NT2/D1 (cell line): ENCODE results near the gene KNOP1.

Source experiments
- DNase-seq: peaks from one replicate; pipeline ENCODE4 v3.0.0-alpha.2; 2011; ENCODE audit warnings: low read depth, low spot score
- H3K27me3 ChIP-seq: 2 replicates; pipeline ENCODE4 v1.6.0; 2011; ENCODE audit warnings: mild to moderate bottlenecking; ENCODE audit not compliant: insufficient read length, insufficient read depth
- H3K36me3 ChIP-seq: 2 replicates; pipeline ENCODE4 v1.6.1; 2011; ENCODE audit warnings: mild to moderate bottlenecking, low read length, mixed read lengths; ENCODE audit not compliant: insufficient read depth, insufficient read length
- H3K4me1 ChIP-seq: 2 replicates; pipeline ENCODE4 v1.5.1; 2011; ENCODE audit not compliant: insufficient read depth, insufficient read length
- H3K4me3 ChIP-seq: 2 replicates; pipeline ENCODE4 v1.5.1; 2011; ENCODE audit warnings: low read depth; ENCODE audit not compliant: insufficient read length
- H3K9ac ChIP-seq: 2 replicates; pipeline ENCODE4 v1.6.0; 2011; ENCODE audit warnings: low read depth; ENCODE audit not compliant: insufficient read length
- H3K9me3 ChIP-seq: 2 replicates; pipeline ENCODE4 v1.5.1; 2011; ENCODE audit warnings: mild to moderate bottlenecking, low read length; ENCODE audit not compliant: insufficient read depth
- SUZ12 ChIP-seq: IDR thresholded peaks from 2 replicates; pipeline ENCODE4 v1.6.1; 2011; ENCODE audit not compliant: insufficient read length, insufficient read depth; ENCODE audit errors: extremely low read depth
- YY1 ChIP-seq: IDR thresholded peaks from 2 replicates; pipeline ENCODE4 v1.6.1; 2011; ENCODE audit not compliant: insufficient read length, insufficient read depth
- ZNF274 ChIP-seq: IDR thresholded peaks from 2 replicates; pipeline ENCODE4 v1.6.1; 2011; ENCODE audit warnings: mild to moderate bottlenecking, low read depth, low read length

Gene KNOP1

DNA sequence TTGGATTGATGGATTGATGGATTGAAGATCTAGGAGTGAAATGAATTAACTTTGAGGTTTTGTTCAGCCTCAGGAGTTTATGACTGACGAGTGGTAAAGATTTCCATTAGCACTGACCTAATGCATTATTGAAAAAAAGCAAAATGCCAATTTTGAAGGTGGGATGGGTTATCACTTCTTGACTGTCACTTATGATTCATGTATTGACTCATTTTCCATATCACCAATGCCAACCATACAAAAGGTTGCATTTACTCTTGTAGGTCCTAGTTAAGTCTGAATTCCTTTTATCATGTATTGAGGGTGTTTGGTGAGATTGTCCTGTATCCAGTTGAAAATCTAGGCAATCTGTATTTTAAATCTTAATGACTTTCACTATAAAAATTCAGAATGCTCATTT is 57.6 kb downstream of the KNOP1 start:
- no peak overlapping the region for H3K9ac ChIP-seq
- H3K36me3 ChIP-seq = peaks cover 23% of the 10 kb centered on the region
- no peaks in the 10 kb centered on the region for H3K27me3 ChIP-seq
- H3K4me1 ChIP-seq = no peaks in the 10 kb centered on the region
- H3K9me3 ChIP-seq = peaks cover 21% of the 10 kb centered on the region; the same call in 1 of the 2 replicates
- no peak overlapping the region for H3K4me3 ChIP-seq
- TF ChIP-seq ZNF274 (no peak), SUZ12 (no peak), YY1 (no peak)
- DNase-seq = no peak

DNA sequence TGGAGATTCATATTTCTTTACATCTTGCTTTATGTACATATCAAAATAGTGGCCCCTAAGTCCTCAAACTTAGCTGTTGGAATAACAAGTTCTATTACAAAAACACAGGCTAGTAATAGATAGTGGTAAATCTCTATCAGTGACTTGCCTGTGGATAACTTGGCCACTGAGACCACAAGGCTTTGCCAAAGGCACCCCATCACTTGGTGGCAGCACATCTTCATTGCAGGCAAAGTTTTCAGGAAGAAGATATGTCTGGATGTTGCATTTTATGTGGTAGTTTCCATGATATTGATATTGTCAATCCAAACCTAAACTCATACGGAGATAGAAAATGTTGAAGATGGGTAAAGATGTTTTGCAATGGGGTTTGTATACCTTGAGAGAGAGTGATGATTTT is 58.5 kb downstream of the KNOP1 start:
- DNase-seq = no peak
- H3K36me3 ChIP-seq = peaks cover 31% of the 10 kb centered on the region
- TF ChIP-seq YY1 (no peak), SUZ12 (no peak), ZNF274 (no peak)

DNA sequence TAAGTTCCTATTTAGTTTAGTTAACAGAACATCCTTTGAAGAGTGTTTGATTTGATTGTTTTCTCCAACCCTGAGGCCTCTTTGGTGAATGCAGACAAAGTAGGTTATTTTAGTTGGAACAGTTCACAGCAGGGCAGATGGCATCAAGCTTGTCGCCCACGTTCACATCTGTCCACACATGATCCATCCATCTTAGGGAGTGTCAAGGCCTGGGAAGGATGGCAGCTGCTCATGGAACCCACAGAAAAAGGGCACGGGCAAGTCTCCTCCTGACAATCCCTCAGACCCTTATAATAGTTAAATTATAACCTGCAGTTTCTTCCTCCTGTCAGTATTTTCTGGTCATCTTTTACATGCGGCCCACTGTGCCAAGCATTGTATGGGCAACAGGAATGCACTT is 60.2 kb downstream of the KNOP1 start:
- DNase-seq = no peak
- TF ChIP-seq SUZ12 (no peak), YY1 (no peak), ZNF274 (no peak)
- no peaks in the 10 kb centered on the region for H3K4me1 ChIP-seq
- peaks cover 48% of the 10 kb centered on the region for H3K36me3 ChIP-seq
- no peak overlapping the region for H3K4me3 ChIP-seq
- peaks cover 15% of the 10 kb centered on the region; the same call in 1 of the 2 replicates for H3K9me3 ChIP-seq
- H3K9ac ChIP-seq = no peak overlapping the region
- no peaks in the 10 kb centered on the region for H3K27me3 ChIP-seq

More for the DNA sequence above, 58.5 kb downstream of the KNOP1 start:
- H3K9me3 ChIP-seq = peaks cover 15% of the 10 kb centered on the region; the same call in 1 of the 2 replicates
- no peak overlapping the region for H3K9ac ChIP-seq
- no peaks in the 10 kb centered on the region for H3K27me3 ChIP-seq
- H3K4me1 ChIP-seq = no peaks in the 10 kb centered on the region
- no peak overlapping the region for H3K4me3 ChIP-seq

DNA sequence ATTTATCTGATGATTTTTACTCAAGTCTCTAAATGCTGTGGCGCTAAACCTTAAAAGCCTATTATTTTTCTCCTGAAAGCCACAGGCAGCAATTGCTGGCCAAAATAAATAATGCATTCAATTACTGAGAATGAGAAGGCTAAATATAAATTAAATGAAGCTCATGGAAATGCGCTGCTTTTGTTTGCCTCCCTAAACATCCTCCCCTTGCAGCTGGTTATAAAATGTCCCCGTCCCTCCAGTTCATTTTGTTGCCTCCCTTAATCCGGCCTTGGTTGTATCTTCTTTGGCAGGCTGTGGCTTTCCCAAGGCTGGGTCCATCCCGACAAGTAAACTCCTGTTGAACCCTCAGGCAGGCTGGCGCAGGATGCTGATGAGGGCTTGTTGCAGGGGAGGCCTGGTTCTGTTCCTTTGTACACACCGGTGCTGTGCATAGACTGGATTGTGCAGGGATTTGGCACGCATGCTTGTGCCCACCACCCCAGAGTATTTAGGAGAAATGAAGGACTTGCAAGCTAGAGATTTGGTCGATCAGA is 62.7 kb downstream of the KNOP1 start:
- H3K27me3 ChIP-seq = no peaks in the 10 kb centered on the region
- no peaks in the 10 kb centered on the region for H3K4me1 ChIP-seq
- H3K9ac ChIP-seq = no peak overlapping the region
- no peaks in the 10 kb centered on the region for H3K9me3 ChIP-seq
- no peak for DNase-seq
- H3K36me3 ChIP-seq = peaks cover 57% of the 10 kb centered on the region
- H3K4me3 ChIP-seq = no peak overlapping the region
- TF ChIP-seq ZNF274 = no peak
- no peak for TF ChIP-seq SUZ12
- no peak for TF ChIP-seq YY1

DNA sequence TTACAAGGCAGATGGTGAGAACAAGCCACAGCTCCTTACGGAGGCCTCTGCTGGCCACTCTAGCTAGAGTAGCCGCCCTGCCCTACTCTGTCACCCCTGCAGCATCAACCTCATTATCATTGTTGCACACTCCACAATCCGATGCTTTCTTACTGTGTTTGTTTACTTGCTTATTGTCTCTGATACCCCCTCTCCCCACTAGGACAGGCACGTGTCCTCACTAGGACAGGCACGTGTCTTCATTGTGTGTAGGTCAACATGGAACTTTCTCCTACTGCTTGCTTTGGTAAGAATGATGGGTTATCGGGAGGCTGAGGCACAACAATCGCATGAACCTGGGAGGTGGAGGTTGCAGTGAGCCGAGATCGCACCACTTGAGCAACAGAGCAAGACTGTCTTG is 63.9 kb downstream of the KNOP1 start:
- Histone ChIP-seq H3K4me3 (no peak overlapping the region), H3K9me3 (no peaks in the 10 kb centered on the region), H3K36me3 (peaks cover 69% of the 10 kb centered on the region), H3K27me3 (no peaks in the 10 kb centered on the region), H3K9ac (no peak overlapping the region), H3K4me1 (no peaks in the 10 kb centered on the region)
- no peak for DNase-seq
- TF ChIP-seq YY1 (no peak), SUZ12 (no peak), ZNF274 (no peak)
